HG03354 (cell line): ENCODE measurements around the gene ALPP.
"Not testable (repeated sequence)": the region's sequence is repeated elsewhere in the genome, so short reads cannot be mapped to it uniquely, and the experiment has no call there.

Source experiments
- ATAC-seq: cut with Tn5 transposase; IDR thresholded peaks from one replicate; pipeline ENCODE4 v1.9.1; 2021; ENCODE audit warnings: mild to moderate bottlenecking; ENCODE audit not compliant: unreplicated experiment, poor library complexity, severe bottlenecking

Gene ALPP

DNA sequence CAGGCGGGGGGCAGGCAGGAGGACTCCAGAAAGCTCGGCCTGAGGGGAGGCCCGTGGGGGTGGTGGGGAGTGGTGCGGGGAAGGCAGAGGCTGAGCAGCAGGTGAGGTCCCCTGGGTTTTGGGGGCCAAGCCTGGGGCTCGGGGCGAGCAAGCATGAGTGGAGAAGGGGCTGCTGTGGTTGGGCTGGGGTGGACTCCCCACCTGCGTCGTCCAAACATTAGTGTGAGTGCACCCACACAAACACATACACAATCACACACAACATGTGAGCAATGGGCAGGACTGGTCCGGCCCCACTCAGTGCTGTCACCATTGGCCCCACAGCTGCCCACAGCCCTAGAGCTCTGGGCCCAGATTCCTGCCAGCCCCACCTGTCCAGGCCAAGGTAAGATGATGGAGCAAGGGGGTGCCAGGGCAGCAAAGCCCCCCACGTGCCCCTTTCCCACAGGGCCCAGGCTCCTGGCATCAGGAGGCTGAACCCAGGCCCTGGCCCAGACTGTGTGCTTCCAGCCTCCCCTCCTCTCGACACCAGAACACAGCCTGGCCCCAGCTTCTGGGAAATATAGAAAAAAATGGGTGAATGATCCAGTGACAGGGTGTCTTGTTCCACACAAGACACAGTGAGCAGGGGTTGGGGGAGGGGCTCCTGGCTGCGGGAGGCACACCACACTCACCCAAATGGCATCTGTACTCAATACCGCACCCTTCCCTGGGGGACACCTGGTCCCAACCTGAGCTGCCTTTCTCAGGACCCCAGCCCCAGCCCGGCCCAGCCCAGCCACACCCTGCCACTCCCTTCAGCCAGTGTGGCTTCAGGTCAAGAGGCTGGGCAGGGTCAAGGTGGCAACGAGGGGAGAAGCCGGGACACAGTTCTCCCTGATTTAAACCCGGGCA, 463 bp upstream of the ALPP start:
- ATAC-seq: no peak

DNA sequence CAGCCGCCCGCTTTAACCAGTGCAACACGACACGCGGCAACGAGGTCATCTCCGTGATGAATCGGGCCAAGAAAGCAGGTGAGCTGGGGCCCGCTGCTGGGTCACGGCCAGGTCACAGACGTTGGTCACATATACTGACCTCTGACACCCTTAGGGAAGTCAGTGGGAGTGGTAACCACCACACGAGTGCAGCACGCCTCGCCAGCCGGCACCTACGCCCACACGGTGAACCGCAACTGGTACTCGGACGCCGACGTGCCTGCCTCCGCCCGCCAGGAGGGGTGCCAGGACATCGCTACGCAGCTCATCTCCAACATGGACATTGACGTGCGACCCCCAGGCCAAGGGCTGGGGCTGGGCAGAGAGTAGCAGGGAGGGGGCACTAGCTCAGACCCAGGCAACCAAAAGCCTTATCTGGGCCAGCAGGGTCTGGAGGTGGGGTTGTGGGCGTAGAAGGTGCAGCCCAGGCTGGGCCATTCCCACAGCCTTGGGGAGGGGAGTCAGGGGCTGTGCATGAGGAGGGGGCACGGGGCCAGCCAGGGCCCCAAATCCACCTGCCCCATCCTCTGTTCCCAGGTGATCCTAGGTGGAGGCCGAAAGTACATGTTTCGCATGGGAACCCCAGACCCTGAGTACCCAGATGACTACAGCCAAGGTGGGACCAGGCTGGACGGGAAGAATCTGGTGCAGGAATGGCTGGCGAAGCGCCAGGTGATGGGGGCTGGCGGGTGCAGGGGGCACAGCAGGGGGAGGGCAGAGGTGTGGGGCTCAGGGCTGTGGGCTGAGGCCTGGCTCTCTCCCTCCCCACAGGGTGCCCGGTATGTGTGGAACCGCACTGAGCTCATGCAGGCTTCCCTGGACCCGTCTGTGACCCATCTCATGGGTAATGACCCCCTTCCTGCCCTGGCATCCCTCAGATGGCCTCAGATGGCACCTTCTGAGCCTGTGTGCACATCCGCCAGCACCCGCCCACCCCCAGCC, 1.3 kb downstream of the ALPP start:
- ATAC-seq: not testable (repeated sequence)

DNA sequence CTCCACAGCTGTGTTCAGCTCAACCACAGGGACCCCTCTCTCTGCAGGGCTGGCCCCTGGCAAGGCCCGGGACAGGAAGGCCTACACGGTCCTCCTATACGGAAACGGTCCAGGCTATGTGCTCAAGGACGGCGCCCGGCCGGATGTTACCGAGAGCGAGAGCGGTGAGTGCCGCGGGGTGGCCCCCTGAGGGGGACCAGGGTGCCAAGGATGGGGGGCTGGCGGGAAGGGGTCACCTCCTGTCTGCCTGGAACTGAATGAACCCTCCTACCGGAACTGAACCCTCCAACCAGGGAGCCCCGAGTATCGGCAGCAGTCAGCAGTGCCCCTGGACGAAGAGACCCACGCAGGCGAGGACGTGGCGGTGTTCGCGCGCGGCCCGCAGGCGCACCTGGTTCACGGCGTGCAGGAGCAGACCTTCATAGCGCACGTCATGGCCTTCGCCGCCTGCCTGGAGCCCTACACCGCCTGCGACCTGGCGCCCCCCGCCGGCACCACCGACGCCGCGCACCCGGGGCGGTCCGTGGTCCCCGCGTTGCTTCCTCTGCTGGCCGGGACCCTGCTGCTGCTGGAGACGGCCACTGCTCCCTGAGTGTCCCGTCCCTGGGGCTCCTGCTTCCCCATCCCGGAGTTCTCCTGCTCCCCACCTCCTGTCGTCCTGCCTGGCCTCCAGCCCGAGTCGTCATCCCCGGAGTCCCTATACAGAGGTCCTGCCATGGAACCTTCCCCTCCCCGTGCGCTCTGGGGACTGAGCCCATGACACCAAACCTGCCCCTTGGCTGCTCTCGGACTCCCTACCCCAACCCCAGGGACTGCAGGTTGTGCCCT, 2.9 kb downstream of the ALPP start:
- ATAC-seq: not testable (repeated sequence)

DNA sequence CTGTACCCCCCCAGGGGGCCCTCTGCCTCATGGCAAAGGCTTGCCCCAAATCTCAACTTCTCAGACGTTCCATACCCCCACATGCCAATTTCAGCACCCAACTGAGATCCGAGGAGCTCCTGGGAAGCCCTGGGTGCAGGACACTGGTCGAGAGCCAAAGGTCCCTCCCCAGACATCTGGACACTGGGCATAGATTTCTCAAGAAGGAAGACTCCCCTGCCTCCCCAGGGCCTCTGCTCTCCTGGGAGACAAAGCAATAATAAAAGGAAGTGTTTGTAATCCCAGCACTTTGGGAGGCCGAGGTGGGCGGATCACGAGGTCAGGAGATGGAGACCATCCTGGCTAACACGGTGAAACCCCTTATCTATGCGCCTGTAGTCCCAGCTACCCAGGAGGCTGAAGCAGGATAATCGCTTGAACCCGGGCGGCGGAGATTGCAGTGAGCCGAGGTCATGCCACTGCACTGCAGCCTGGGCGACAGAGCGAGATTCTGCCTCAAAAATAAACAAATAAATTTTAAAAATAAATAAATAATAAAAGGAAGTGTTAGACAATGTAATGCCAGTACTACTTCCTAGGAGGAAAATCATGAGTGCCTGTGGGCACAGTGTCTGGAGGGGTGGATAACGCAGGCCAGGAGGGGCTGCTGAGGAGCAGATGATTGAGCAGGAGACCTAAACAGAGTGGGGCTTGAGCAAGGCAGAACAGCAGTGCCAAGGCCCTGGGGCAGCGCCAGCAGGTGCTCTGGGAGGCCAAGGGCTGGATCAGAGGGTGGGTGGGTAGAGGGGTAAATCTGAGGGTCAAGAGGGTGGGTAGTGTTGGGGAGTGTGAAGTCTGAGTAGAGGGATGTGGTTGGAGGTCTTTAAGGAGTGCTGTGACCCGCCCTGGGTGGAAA, 4.0 kb downstream of the ALPP start:
- no peak for ATAC-seq

DNA sequence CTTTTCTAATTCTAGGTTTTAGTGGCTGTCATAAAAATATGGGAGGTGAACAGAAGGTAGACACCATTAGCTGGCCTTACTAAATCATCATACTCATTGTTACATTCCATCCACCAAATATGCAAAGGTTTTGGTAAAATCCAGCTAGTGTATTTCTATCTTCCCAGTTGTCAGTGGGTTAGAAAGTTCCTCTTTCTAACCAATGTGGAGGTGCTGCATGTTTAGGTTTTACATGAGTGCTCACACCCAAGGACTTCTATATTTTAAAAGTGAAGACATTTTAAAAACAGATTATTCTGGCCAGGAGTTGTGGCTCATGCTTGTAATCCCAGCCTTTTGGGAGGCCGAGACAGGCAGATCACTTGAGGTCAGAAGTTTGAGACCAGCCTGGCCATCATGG, 5.9 kb downstream of the ALPP start:
- no peak for ATAC-seq

DNA sequence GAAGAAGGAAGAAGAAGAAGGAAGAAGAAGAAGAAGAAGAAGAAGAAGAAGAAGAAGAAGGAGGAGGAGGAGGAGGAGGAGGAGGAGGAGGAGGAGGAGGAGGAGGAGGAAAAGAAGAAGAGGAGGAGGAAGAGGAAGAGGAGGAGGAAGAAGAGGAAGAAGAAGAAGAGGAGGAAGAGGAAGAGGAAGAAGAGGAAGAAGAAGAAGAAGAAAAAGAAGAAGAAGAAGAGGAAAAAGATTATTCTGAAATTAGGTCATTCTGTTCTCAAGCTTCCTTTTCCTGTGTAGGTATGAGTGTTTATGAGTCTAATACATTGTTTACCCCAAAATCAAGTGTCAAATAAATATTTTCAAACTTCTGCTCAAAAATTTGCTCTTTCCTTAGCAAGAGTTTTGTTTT, 6.5 kb downstream of the ALPP start:
- ATAC-seq: not testable (repeated sequence)

DNA sequence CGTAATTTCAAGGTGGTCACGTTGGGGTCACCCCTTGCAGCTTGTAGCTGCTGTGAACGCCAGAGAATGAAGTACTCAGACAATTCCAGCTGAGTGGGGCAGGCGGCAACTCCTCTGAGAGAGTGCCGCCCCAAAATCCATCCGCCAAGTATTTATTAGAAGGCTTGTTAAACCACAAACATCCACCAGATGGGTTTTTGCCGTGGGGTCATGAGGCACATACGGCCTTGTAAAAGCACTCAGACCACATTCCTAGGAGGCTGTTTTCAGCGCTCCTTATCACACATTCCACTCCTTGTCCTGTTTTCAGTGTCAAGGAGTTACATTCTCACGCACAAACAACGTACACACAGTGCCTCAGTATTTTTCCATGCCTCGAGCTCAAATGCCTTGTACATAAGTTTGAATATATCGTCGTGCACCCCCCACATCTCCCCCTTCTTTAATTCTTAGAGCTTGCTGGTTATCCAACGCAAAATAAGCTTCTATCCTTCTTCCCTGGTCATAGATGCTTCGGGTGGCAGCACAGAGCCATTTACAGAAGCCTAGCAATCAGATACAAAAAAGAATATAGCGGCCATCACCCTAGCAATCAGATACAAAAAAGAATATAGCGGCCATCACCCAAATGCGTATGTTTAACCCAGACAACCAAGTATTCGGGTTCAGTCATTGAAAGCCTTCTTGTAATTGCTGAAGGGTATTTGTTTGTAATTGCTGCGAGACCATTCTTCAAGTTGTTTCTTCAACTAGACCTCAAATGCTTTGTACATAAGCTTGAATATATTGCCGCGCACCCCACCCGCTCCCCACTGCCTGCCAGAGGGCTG, 7.3 kb downstream of the ALPP start:
- ATAC-seq: no peak

DNA sequence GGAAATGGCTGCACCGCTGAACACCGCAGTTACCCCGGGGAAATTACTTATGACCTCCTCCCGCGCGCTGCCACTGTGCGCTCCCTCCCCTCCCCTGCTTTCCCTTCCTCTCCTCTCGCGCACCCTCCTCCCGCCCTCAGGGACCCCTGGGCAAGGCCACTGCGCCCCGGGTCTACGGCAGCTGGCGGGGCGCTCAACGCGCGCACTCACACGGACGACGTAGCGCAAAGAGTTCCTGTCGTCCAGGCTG, 7.9 kb downstream of the ALPP start:
- ATAC-seq: no peak

DNA sequence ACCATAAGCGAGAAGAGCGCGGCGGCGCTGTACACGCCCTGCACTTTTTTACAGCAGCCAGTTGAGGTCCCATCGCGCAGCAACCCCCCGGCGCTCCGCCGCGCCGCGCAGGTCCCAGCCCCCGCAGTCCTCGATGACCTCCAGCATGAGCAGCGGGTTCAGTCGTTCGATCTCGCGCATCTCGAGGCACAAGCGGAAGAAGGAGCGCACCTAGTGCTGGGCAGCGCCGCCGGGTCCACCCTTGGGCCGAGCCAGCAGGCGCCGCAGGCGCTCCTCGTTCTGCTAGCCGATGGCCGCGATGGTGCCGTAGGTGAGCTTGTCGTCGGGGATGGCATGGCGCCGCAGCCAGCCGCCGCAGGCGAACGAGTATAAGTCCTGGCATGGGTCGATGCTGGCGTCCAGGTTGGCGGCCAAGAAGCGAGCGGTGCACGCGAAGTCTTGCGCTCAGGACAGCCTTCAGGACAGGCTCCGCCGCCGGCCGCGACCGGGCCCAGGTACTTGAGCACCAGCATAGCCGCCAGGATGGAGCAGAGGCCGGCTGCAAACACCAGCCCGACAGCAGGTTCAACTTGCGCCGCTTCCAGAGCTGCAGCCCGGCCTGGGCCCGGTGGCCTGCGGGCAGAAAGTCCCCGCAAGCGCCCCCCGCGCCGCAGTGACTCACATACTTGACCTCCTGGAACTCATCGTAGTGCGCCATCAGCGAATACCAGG, 8.3 kb downstream of the ALPP start:
- no peak for ATAC-seq

DNA sequence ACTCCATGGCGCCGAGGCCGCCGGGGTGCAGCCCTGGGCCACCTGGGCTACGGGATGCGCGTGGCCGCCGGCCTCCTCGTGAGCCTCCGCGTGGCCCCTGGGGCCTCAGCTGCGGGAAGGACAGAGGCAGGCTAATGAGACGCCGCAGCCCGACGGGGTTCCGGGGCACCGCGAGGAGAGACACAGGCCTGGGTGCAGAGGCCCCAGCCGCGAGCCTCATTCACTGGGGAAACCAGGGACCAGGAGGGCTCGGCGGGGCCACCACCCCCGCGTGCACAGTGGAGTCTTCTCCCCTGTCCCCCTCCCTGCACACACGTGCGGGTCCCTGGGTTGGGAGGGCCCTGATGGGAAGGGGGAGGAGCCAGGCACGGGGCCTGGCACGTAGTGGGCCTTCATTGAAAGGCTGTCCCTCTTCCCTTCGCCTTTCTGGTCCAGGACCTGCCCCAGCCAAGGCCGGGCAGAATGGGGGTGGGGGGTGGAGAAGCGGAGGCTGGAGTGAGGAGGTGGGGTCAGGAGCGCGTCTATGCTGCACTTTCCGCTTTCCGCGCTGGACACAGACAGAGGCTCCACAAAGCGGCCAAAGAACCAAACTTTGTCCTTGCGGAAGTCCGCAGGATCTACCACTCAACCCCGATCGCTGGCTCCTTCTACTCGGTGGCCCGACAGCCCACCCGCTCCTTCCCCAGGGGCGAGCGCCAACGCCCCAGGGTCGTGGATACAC, 9.1 kb downstream of the ALPP start:
- ATAC-seq: no peak

DNA sequence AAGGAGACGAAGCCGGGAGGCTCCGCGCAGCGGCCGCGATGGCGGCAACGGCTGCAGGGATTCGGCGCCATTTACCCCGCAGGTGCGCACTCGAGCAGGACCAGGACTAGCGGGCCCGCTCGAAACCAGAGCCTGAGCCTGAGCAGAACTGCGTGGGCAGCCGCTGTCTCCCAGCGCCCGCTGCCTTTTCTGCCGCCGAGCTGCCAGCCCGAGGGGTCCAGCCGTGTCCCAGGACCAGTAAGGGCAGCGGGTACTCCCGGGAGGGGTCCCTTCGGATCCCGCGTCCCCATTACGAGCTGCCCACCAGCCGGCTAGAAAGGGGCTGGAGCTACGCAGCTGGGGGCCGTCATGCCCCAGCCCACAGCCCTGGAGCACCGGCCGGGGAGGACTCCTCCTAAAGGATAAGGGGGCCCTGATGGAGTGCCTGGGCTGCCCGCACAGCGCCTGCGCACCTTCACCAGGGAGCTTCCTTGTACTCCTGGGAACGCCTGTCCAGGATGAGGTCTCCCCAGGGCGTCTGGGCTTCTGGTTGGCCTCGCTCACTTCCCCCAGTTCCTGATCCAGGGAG, 9.9 kb downstream of the ALPP start:
- ATAC-seq: no peak

DNA sequence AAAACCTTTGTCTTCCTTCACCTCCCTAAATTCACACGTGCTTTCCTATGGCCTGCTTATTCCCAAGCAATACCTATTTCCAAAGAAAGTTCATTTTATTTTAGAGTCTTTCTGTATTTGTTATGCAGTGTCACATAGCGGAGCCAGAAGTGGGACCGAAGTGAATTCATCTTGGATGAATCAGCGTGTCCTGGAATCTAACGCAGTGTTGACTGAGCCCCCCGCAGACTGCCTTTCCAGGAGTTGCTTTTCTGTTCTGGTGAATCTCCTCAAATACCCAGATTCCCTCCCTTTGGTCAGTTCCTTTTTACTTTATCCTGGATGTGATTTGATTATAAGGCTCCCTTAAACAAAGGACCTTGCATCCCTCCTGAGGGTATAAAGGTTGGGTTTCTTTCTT, 10.8 kb downstream of the ALPP start:
- no peak for ATAC-seq

DNA sequence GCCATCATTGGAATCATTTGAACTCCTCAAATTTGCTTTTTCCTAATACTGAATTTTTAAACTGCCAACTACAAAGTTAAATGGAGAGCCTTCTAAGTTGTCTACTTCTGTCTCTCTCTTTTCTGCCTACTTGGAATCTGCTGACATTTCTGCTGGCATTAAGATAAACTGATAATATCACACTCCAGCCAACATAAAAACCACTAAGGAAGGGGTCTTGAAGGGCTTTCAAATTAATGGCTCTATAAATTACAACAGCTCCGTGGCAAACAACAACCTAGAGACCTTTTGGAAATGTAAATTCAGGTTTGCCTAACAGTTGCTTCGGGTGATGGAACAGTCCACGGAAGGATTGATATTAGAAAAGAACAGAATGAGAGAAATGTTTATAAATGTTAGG, 12.1 kb downstream of the ALPP start:
- ATAC-seq: no peak

DNA sequence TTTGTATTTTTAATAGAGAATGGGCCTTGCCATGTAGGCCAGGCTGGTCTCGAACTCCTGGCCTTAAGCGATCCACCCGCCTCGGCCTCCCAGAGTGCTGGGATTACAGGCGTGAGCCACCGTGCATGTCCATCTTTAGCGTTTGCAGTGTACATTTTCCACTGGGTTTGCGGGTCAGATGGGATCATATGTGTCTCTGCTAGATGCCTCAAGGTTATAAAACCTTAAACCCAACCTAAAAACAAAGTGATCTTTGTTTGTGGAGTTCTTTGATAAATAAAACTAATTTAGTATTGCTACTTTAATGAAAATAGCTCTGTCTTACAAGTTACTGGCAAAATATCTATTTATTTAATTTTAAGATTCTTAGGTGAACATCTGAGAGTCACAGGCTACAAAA, 15.0 kb downstream of the ALPP start:
- ATAC-seq: no peak

DNA sequence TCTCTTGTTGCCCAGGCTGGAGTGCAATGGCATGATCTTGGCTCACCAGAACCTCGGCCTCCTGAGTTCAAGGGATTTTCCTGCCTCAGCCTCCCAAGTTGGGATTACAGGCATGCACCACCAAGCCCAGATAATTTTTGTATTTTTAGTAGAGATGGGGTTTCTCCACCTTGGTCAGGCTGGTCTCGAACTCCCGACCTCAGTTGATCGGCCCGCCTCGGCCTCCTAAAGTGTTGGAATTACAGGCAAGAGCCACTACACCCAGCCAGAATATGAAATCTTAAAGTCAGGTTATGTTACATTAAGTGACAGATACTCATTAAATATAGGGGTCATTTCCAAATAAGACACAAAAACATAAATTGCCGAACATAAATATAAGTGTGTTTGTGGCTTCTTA, 15.9 kb downstream of the ALPP start:
- not testable (repeated sequence) for ATAC-seq

DNA sequence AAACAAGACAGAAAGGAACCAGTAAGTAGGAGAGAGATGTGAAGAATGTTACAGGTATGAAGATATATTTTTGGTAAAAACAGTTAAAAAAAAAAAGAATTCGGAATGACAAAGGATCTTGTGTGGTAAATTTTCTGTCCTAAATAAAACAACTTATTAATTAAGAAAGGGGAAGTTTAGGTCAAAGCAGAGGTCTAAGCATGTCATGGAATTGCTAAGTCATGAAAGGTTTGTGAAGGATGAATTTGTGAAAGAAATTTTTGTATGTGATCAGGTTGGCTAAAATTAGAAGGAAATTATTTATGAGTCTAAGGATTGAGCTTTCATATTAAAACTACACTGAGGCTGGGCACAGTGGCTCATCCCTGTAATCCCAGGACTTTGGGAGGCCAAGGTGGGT, 17.0 kb downstream of the ALPP start:
- ATAC-seq: no peak

DNA sequence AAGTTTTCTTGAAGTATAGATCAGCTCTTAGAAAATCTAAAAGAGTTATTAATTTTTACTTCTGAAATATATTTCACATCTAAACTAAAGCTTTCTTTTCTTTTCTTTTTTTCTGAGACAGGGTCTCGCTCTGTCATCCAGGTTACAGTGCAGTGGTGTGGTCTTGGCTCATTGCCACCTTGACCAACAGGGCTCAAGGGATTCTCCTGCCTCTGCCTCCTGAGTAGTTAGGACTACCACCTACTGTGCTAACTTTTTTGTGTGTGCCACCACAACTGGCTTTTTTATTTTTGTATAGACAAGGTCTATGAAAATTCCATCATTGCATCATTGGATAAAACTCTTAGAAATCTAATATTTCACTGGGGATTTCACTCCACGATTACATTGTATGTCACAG, 18.1 kb downstream of the ALPP start:
- ATAC-seq: no peak
